B cell (primary cell): ENCODE results near the gene TTC23L.

Experiments
- EZH2 ChIP-seq: IDR thresholded peaks from 2 replicates; pipeline ENCODE4 v1.6.1; 2012; ENCODE audit warnings: borderline replicate concordance, low read depth, mild to moderate bottlenecking, moderate library complexity, low read length; ENCODE audit not compliant: insufficient read depth, poor library complexity, severe bottlenecking
- TF ChIP-seq, protein P1 (sequence below): fragments of 200-600 bp; IDR thresholded peaks from one replicate; pipeline ENCODE4 v1.8.0; 2022; ENCODE audit warnings: antibody characterized with exemption, mild to moderate bottlenecking

DNA sequence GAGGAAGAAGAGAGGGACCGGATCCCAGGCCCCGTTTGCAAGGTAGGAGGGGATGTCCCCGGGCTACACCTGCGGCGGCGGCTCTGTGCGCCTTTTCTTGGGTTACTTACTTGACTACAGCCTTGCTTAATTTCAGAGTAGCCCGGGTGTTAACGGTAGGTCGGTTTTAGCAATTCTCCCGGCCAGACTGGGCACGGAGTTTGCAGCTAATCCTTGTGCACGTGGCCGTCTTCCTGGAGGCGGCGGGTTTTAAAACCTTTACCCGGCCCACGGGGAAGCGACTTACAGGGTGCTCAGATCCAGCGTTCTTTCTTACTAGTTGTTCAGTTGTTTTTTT is 76.9 kb downstream of the TTC23L start:
- TF ChIP-seq, protein P1, sequence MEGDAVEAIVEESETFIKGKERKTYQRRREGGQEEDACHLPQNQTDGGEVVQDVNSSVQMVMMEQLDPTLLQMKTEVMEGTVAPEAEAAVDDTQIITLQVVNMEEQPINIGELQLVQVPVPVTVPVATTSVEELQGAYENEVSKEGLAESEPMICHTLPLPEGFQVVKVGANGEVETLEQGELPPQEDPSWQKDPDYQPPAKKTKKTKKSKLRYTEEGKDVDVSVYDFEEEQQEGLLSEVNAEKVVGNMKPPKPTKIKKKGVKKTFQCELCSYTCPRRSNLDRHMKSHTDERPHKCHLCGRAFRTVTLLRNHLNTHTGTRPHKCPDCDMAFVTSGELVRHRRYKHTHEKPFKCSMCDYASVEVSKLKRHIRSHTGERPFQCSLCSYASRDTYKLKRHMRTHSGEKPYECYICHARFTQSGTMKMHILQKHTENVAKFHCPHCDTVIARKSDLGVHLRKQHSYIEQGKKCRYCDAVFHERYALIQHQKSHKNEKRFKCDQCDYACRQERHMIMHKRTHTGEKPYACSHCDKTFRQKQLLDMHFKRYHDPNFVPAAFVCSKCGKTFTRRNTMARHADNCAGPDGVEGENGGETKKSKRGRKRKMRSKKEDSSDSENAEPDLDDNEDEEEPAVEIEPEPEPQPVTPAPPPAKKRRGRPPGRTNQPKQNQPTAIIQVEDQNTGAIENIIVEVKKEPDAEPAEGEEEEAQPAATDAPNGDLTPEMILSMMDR, result no peak
- TF ChIP-seq EZH2, result no peak
